Measurements from ENCODE around the gene ADGRD1. TPM values are rescaled to one million over a fixed set of nuclear protein-coding genes. Genes with fewer than 3 reads are reported as not detected.

The ADGRD1 gene
- total RNA-seq, 1 experiment from 2014 or later: 0.77 TPM

- DNase-seq (ENCODE audit: low spot score) (peak; percentile 5), ATAC-seq (no peak)
- H3K27ac Mint-ChIP-seq: no peak overlapping the region
- H3K27me3 Mint-ChIP-seq (ENCODE audit: low read depth): no peaks in the 10 kb centered on the region; the same call in 1 of the 2 replicates
- CTCF ChIA-PET: no interaction called here
- H3K4me3 Mint-ChIP-seq: no peak overlapping the region
- H3K4me1 Mint-ChIP-seq: no peaks in the 10 kb centered on the region
- no peaks in the 10 kb centered on the region for H3K36me3 Mint-ChIP-seq
- POLR2A ChIA-PET: no interaction called here
- no peaks in the 10 kb centered on the region for H3K9me3 Mint-ChIP-seq
- TF ChIP-seq MLX (CRISPR knock-in tag; IDR thresholded peaks at IDR 0.05) (no peak), NFATC4 (CRISPR knock-in tag; IDR thresholded peaks at IDR 0.05) (no peak), FOXP1 (CRISPR knock-in tag; IDR thresholded peaks at IDR 0.05; ENCODE audit: borderline replicate concordance) (no peak), TP53 (CRISPR knock-in tag; IDR thresholded peaks at IDR 0.05) (no peak), ATF6 (CRISPR knock-in tag; IDR thresholded peaks at IDR 0.05) (no peak), ZSCAN18 (CRISPR knock-in tag; IDR thresholded peaks at IDR 0.05) (no peak), AR (CRISPR knock-in tag; IDR thresholded peaks at IDR 0.05) (no peak), ATF2 (CRISPR knock-in tag; IDR thresholded peaks at IDR 0.05; ENCODE audit: borderline replicate concordance, low read depth) (no peak), NR3C1 (CRISPR knock-in tag; conservative IDR thresholded peaks at IDR 0.05; ENCODE audit: low read depth) (no peak), USF1 (CRISPR knock-in tag; IDR thresholded peaks at IDR 0.05) (no peak), FOXK1 (CRISPR knock-in tag; IDR thresholded peaks at IDR 0.05) (no peak), NR1H2 (CRISPR knock-in tag; IDR thresholded peaks at IDR 0.05) (no peak), MXD4 (CRISPR knock-in tag; IDR thresholded peaks at IDR 0.05; ENCODE audit: borderline replicate concordance) (no peak), ZNF317 (CRISPR knock-in tag; IDR thresholded peaks at IDR 0.05; ENCODE audit: borderline replicate concordance, low read depth) (no peak)
Measured at GRCh38 chr12:131101703-131102492, 148.2 kb downstream of the ADGRD1 start.

GRCh38 chr12:131102493-131102931 is 148.8 kb downstream of the ADGRD1 start:
- Mint-ChIP-seq H3K4me3 (no peak overlapping the region), H3K4me1 (no peaks in the 10 kb centered on the region), H3K27me3 (ENCODE audit: low read depth) (no peaks in the 10 kb centered on the region; the same call in 1 of the 2 replicates), H3K36me3 (no peaks in the 10 kb centered on the region), H3K27ac (no peak overlapping the region), H3K9me3 (no peaks in the 10 kb centered on the region)
- no peak for DNase-seq (ENCODE audit: low spot score)
- ATAC-seq: no peak
- CTCF ChIA-PET: interaction anchor here (0.6 to 5.6 kb wide), 4 partner anchors 14 to 352 kb away, joined by 3 to 98 read pairs (median 58); no protein-coding TSS in a partner anchor
- POLR2A ChIA-PET: no interaction called here
- TF ChIP-seq ZNF121 (CRISPR knock-in tag; IDR thresholded peaks at IDR 0.05) (no peak), EMX1 (CRISPR knock-in tag; IDR thresholded peaks at IDR 0.05) (no peak), CBFB (CRISPR knock-in tag; IDR thresholded peaks at IDR 0.05; ENCODE audit: low read depth) (no peak), ZNF317 (CRISPR knock-in tag; IDR thresholded peaks at IDR 0.05; ENCODE audit: borderline replicate concordance, low read depth) (no peak), ZNF219 (CRISPR knock-in tag; IDR thresholded peaks at IDR 0.05; ENCODE audit: borderline replicate concordance) (no peak), ARID4B (CRISPR knock-in tag; IDR thresholded peaks at IDR 0.05; ENCODE audit: borderline replicate concordance) (no peak)

All from WTC11 (cell line).